ENCODE measurements around the gene MDFI. TPM values are rescaled to one million over a fixed set of nuclear protein-coding genes. Genes with fewer than 3 reads are reported as not detected.

The MDFI gene
- polyA plus RNA-seq, 1 donor from 2014 or later = not detected

DNA sequence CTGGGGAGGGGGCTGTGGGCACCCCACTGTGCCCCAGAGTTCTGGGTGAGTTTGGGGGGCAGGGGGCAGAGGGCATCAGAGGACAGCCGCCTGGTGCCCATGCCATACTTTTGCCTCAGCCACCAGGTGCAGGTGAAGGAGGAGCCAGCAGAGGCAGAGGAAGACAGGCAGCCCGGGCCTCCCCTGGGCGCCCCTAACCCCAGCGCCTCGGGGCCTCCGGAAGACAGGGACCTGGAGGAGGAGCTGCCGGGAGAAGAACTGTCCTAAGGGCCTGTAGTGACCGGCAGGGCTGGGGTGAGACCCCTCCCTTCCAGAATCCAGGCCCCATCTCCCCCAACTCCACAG, 39.6 kb upstream of the MDFI start:
- no peak overlapping the region for H3K27ac Mint-ChIP-seq
- H3K9me3 Mint-ChIP-seq = no peaks in the 10 kb centered on the region
- H3K36me3 Mint-ChIP-seq = peaks cover 4% of the 10 kb centered on the region

DNA sequence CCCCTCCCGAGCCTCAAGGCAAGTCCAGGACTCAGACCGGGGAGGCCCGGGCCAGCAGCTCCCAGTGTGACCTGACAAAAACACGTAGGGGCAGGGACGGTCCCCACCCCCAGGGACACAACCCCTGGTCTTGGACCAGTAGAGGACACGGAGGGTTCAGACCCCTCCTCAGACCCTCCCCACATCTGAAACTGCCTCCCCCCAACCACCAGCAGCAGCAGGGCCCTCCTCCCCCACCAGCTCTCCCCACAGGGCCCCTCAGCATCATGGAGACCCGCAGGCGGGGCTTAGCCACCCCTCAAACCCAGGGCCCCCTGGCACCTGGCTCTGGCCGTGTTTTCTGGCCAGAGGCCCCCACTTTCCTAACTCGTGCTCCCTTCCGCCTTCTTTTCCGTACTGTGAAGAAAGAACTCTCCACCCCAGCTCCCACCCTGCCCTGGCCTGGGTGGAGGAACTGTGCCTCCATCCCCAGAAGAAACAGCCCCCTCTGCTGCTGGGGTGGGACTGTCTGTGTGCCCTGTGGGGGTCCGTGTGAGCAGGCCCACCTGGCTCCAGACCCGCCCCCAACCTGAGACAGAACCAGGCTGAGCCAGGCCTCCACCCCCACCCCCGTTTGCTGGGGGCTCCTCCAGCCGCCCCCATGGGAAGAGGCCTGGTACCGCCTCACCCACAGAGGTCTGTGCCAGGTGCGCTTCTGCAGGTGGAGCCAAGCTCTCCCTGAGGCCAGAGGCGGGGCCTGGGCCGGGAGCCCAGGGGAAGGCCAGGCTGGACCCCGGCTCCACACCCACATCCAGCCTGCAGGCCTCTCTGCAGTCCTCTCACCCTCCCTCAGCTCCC, 39.0 kb upstream of the MDFI start:
- Mint-ChIP-seq H3K4me1 (peaks cover 3 to 8% (median 5%) of the 10 kb centered on the region in 3 donors), H3K4me3 (no peak overlapping the region), H3K27ac (no peak overlapping the region), H3K36me3 (peaks cover 4% of the 10 kb centered on the region), H3K27me3 (no peaks in the 10 kb centered on the region), H3K9me3 (no peaks in the 10 kb centered on the region)

More for the DNA sequence above, 39.6 kb upstream of the MDFI start:
- no peak overlapping the region for H3K4me3 Mint-ChIP-seq
- H3K27me3 Mint-ChIP-seq = no peaks in the 10 kb centered on the region
- peaks cover 3 to 8% (median 5%) of the 10 kb centered on the region in 3 donors for H3K4me1 Mint-ChIP-seq

- H3K9me3 Mint-ChIP-seq = no peaks in the 10 kb centered on the region
- no peak overlapping the region for H3K27ac Mint-ChIP-seq
- H3K4me1 Mint-ChIP-seq = peaks cover 3 to 8% (median 5%) of the 10 kb centered on the region in 3 donors
- H3K4me3 Mint-ChIP-seq = no peak overlapping the region
- peaks cover 4% of the 10 kb centered on the region for H3K36me3 Mint-ChIP-seq
- H3K27me3 Mint-ChIP-seq = peaks cover under 1% of the 10 kb centered on the region
Observed at GRCh38 chr6:41599852-41600445, 38.3 kb upstream of the MDFI start.

DNA sequence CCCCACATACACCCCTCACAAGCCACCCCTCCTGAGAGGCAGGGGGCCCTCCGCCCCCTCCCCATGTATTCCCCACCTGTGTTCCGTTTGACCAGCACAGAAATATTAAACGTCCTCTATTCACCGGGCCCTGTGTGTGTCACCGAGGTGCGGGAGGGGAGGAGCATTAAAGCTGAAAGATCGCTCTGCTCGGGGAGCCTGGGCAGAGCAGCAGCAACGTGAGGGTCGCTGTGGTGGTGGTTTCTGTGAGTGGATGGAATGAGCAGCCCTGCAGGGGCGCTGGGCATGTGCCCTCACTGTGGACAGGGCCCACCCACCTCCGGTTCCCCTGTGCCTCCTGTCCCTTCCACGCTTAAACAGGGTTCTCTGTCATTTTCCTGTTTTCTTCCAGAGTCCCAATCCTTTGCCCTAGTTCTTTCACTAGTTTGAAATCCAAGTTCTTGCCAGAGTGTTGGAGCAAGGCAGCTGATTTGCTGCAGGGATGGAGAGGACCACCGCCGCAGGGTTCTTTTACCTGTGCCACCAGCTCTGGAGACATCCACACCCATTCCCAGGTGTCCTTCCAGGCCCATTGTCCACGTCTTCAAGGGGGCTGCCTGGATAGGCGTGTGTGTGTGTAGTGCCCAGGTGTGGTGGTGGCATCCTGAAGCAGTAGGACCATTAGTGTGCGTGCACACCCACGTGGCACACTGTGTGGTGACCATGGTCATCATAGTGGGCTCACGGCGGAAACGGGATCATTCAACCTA, 37.6 kb upstream of the MDFI start:
- H3K9me3 Mint-ChIP-seq = no peaks in the 10 kb centered on the region
- H3K4me1 Mint-ChIP-seq = peaks cover 3 to 8% (median 5%) of the 10 kb centered on the region in 3 donors
- H3K27me3 Mint-ChIP-seq = peaks cover 1% of the 10 kb centered on the region
- H3K36me3 Mint-ChIP-seq = peaks cover 4% of the 10 kb centered on the region
- no peak overlapping the region for H3K27ac Mint-ChIP-seq
- H3K4me3 Mint-ChIP-seq = no peak overlapping the region

- Mint-ChIP-seq H3K4me3 (no peak overlapping the region), H3K27ac (no peak overlapping the region), H3K27me3 (peaks cover 1% of the 10 kb centered on the region), H3K36me3 (peaks cover 4% of the 10 kb centered on the region), H3K9me3 (no peaks in the 10 kb centered on the region), H3K4me1 (peaks cover 3 to 8% (median 5%) of the 10 kb centered on the region in 3 donors)
Observed at GRCh38 chr6:41601248-41601549, 37.1 kb upstream of the MDFI start.

DNA sequence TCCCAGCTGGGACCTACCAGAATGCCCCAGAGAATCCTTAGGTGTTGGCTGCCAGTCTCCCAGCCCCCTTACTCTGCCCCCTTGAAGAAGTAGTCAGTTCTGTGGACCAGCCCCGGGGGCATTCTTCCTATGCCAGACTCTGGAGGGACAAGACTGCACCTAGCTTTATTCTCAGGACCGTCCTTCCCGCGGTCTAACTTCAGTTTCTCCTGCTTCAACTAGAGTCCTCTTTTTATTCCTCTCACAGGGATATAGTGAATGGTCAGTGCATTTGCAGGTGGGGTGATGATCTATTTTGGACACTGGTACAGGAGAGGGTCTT, 35.9 kb upstream of the MDFI start:
- peaks cover 3 to 8% (median 5%) of the 10 kb centered on the region in 3 donors for H3K4me1 Mint-ChIP-seq
- no peaks in the 10 kb centered on the region for H3K36me3 Mint-ChIP-seq
- peaks cover 2% of the 10 kb centered on the region for H3K27me3 Mint-ChIP-seq
- no peak overlapping the region for H3K4me3 Mint-ChIP-seq
- no peaks in the 10 kb centered on the region for H3K9me3 Mint-ChIP-seq
- peak overlapping the region in 2 of 3 donors; percentile 51 to 56 for H3K27ac Mint-ChIP-seq

GRCh38 chr6:41602864-41603608, 35.2 kb upstream of the MDFI start:
- H3K27ac Mint-ChIP-seq = peak overlapping the region in 2 of 3 donors; percentile 51 to 56
- peaks cover 4% of the 10 kb centered on the region for H3K27me3 Mint-ChIP-seq
- H3K9me3 Mint-ChIP-seq = no peaks in the 10 kb centered on the region
- H3K36me3 Mint-ChIP-seq = no peaks in the 10 kb centered on the region
- peaks cover 3 to 8% (median 5%) of the 10 kb centered on the region in 3 donors for H3K4me1 Mint-ChIP-seq
- H3K4me3 Mint-ChIP-seq = peak overlapping the region in 2 of 4 donors; percentile 12 to 47

GRCh38 chr6:41604006-41604405, 34.3 kb upstream of the MDFI start:
- H3K36me3 Mint-ChIP-seq = no peaks in the 10 kb centered on the region
- peak overlapping the region in 1 of 4 donors; percentile 56 for H3K4me3 Mint-ChIP-seq
- H3K27me3 Mint-ChIP-seq = peaks cover 4% of the 10 kb centered on the region
- no peak overlapping the region for H3K27ac Mint-ChIP-seq
- peaks cover 3 to 8% (median 5%) of the 10 kb centered on the region in 3 donors for H3K4me1 Mint-ChIP-seq
- H3K9me3 Mint-ChIP-seq = no peaks in the 10 kb centered on the region

DNA sequence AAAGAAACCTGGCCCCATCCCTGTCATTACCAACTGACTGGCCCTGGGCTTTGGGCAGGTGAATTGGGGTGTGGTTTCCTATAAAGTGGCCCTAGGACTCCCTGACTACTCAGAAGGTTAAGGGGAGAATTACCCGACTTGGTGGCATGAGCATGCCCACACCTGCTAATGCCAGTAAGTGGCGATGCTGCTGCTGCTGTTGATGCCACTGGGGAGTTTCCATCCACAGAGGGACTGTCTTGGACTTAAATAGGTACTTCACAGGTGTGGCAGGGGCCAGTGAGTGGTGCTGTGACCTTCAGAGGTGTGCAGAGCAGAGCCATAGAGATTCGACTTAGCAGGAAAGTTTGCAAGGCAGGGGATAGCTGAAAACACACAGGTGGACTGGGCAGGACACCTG, 32.6 kb upstream of the MDFI start:
- H3K4me1 Mint-ChIP-seq = peaks cover 3 to 8% (median 5%) of the 10 kb centered on the region in 3 donors
- no peak overlapping the region for H3K27ac Mint-ChIP-seq
- no peak overlapping the region for H3K4me3 Mint-ChIP-seq
- no peaks in the 10 kb centered on the region for H3K9me3 Mint-ChIP-seq
- H3K27me3 Mint-ChIP-seq = peaks cover 4% of the 10 kb centered on the region
- no peaks in the 10 kb centered on the region for H3K36me3 Mint-ChIP-seq

DNA sequence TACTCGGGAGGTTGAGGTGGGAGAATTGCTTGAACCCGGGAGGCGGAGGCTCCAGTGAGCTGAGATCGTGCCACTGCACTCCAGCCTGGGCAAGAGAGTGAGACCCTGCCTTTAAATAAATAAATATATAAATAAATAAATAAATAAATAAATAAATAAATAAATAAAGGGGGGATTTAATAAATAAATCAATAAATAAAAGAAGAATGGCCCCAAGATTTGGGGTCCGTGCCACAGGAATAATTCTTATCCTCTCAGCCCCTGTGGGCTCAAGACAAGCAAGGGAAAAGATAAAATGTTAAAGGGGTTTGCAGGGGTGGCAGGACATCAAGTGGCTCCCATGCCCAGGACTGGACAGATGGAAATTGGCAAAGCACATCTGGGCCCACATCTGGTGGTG, 31.2 kb upstream of the MDFI start:
- H3K4me1 Mint-ChIP-seq = peaks cover 3 to 8% (median 5%) of the 10 kb centered on the region in 3 donors
- H3K4me3 Mint-ChIP-seq = no peak overlapping the region
- H3K27ac Mint-ChIP-seq = no peak overlapping the region
- peaks cover 4% of the 10 kb centered on the region for H3K27me3 Mint-ChIP-seq
- H3K9me3 Mint-ChIP-seq = no peaks in the 10 kb centered on the region
- H3K36me3 Mint-ChIP-seq = no peaks in the 10 kb centered on the region

DNA sequence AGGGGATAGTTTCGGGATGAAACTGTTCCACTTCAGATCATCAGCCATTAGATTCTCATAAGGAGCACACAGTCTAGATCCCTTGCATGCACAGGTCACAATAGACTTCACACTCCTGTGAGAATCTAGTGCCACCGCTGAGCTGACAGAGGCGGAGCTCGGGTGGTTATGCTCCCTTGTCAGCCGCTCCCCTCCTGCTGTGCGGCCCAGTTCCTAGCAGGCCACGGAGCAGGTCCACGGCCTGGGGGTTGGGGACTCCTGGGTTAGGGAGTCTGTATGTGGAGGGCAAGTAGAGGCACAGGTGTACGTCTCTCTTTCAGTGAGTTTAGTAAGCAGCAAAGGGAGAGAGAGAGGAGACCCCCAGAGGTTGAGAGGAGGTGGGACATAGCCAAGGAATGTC, 30.5 kb upstream of the MDFI start:
- Mint-ChIP-seq H3K27me3 (peaks cover 4% of the 10 kb centered on the region), H3K4me3 (no peak overlapping the region), H3K4me1 (peaks cover 3 to 7% (median 5%) of the 10 kb centered on the region in 3 donors), H3K36me3 (no peaks in the 10 kb centered on the region), H3K27ac (no peak overlapping the region), H3K9me3 (no peaks in the 10 kb centered on the region)

DNA sequence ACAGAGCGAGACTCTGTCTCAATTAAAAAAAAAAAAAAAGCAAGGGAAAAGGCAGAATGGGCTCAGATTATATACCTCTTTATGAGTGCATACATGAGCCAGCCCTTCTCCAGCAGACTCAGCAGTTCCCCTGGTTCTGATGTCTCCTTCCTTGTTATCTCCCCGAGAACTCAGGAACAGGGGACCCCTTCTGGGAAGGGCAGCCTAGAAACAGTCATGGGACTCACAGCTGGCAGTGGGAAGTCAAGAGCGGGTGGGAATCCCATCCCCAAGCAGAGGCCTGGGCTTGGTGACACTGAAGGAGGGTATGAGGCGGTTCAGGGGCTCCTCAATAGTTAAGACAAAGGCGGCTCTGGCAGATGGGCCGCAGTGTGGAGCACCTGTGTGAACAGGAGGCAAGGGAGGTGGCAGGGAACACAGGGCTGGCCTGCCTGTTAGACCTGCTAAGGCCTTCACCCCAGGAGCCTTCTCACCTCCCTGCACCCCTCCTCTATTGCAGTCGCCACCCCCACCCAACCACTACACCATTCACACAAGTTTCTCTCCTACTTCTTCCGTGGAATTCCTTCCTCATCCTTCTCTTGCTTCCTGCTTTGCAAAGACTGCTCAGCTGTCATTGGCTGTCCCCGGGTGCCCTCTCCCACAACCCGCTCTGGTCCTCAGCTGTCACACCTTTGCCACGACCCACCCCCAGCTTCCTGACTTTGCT, 29.7 kb upstream of the MDFI start:
- Mint-ChIP-seq H3K4me3 (peak overlapping the region in 1 of 4 donors; percentile 39), H3K4me1 (peaks cover 0 to under 1% (median 0%) of the 10 kb centered on the region in 3 donors), H3K27me3 (peaks cover 5% of the 10 kb centered on the region), H3K36me3 (no peaks in the 10 kb centered on the region), H3K27ac (no peak overlapping the region), H3K9me3 (no peaks in the 10 kb centered on the region)

DNA sequence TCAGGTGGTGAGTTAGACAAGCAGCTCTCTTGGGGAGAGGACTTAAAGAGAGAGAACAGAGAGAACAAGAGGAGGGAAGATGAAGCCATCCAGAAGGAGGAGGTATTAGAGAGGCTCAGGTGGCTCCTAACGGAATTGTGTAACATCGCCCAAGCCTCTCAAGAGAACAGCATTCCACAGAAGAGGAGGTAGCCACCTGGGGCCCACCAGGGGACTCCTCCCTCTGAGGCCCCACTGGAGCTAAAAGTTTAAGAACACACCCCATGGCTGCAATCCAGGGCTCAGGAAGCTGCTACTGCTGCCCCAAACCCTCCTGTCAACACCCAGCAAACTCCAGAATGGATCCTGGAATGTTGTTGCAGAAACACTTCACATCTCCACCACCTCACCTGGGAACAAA, 23.6 kb upstream of the MDFI start:
- no peaks in the 10 kb centered on the region for H3K4me1 Mint-ChIP-seq
- H3K9me3 Mint-ChIP-seq = no peaks in the 10 kb centered on the region
- no peaks in the 10 kb centered on the region for H3K36me3 Mint-ChIP-seq
- no peak overlapping the region for H3K4me3 Mint-ChIP-seq
- H3K27ac Mint-ChIP-seq = no peak overlapping the region
- H3K27me3 Mint-ChIP-seq = peaks cover 7% of the 10 kb centered on the region

- H3K27ac Mint-ChIP-seq = no peak overlapping the region
- peaks cover 7% of the 10 kb centered on the region for H3K27me3 Mint-ChIP-seq
- H3K4me3 Mint-ChIP-seq = no peak overlapping the region
- no peaks in the 10 kb centered on the region for H3K4me1 Mint-ChIP-seq
- H3K36me3 Mint-ChIP-seq = no peaks in the 10 kb centered on the region
- H3K9me3 Mint-ChIP-seq = peaks cover 0 to 1% (median 0%) of the 10 kb centered on the region in 3 donors
Observed at GRCh38 chr6:41615311-41615710, 23.0 kb upstream of the MDFI start.

Measured in IgD-negative memory B cell (primary cell).